Astrocyte of the hippocampus (primary cell): Measurements from ENCODE around the gene CLN3.
A peak's percentile ranks its signal among the peaks of the same experiment; 100 is the strongest.
"Not testable (repeated sequence)": the region's sequence is repeated elsewhere in the genome, so short reads cannot be mapped to it uniquely, and the experiment has no call there.

Experiments
- DNase-seq: peaks from one replicate; pipeline ENCODE4 v3.0.0; 2011; ENCODE audit warnings: low read depth, low spot score

The CLN3 gene

GRCh38 chr16:28513484-28514181, 21.8 kb upstream of the CLN3 start:
- DNase-seq = peak; percentile 59

DNA sequence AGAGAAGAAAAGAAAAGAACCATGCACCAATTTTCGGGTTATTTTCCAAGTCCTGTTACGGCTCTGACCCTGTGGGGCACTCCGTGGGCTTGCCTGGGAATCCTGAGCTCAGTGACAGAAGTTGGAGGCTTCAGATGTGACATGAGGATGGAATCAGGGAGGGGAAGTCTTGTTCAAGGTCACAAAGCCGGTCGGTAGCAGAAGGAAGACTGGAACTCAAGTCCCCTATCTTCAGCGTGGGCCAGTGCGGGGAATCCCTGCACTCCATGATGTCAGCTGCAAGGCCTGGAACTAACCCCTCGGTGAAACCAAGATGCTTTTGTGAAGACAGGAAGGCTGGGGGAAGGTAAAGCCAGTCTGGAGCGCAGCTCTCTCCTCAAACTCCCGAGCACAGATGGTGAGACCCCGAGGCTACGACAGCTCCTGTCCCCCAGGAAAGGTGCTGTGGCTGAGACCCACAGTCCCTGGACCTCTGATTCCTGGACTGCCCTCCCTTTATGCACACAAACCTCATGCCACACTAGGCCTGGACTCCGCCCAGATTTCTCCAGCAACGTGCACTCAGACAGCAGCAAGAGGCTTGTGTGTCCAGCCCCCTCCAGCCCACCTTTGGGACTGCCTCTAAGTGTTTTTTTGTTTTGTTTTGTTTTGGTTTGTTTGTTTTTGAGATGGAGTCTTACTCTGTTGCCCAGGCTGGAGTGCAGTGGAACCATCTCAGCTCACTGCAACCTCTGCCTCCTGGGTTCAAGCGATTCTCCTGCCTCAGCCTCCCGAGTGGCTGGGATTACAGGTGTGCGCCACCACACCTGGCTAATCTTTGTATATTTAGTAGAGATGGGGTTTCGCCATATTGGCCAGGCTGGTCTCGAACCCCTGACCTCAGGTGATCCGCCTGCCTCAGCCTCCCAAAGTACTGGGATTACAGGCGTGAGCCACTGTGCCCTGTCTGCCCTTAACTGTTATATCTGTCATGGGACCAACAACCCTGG, 20.2 kb upstream of the CLN3 start:
- no peak for DNase-seq

GRCh38 chr16:28511031-28511430, 19.2 kb upstream of the CLN3 start:
- no peak for DNase-seq

DNA sequence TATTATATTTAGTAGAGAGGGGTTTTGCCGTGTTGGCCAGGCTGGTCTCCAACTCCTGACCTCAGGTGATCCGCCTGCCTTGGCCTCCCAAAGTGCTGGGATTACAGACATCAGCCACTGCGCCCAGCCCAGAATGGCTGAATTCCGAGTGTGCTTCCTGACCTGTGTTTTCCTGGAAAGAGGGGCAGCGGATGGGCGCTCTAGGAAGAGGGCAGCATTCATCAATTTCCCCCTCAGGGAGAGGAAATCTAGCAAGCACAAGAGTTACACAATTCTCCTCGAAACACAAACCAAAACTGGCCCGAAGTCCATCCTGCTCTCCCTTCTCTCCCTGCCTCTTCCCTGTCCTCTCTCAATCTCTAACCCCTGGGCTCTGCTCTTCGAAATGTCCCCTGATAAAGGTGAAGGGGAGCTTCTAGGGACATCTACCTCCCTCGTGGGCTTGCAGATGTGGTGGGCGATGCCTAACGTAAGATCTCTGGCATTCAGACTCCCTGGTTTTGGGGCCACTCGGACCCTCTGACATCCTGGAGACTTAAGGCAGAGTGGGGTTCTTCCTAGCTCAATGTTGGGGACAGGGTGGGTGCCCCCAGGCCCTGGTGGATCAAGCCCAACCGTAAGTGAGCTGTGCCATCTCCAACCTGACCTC, 13.7 kb upstream of the CLN3 start:
- DNase-seq = no peak

GRCh38 chr16:28504707-28505404, 13.0 kb upstream of the CLN3 start:
- DNase-seq = no peak

GRCh38 chr16:28503470-28504259, 11.8 kb upstream of the CLN3 start:
- no peak for DNase-seq

DNA sequence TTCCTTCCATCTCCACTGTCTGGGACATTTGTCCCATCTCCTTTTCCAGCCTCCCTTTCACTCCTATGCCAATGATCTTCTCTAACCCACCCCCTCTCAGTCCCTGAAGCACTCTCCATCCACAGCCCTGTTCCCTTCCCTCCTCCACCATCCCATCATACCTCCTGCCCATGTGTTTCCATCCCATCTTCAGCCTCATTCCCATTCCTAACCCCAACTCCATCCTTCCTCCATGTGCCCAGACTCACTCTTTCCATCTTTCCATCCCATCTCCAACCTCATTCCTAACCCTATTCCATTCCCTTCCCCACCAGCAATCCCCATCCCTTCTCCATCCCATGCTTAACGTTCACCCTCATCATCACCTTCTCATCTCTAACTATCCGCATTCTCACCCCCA, 10.4 kb upstream of the CLN3 start:
- no peak for DNase-seq

- no peak for DNase-seq
Observed at GRCh38 chr16:28501258-28502232, 9.7 kb upstream of the CLN3 start.

DNA sequence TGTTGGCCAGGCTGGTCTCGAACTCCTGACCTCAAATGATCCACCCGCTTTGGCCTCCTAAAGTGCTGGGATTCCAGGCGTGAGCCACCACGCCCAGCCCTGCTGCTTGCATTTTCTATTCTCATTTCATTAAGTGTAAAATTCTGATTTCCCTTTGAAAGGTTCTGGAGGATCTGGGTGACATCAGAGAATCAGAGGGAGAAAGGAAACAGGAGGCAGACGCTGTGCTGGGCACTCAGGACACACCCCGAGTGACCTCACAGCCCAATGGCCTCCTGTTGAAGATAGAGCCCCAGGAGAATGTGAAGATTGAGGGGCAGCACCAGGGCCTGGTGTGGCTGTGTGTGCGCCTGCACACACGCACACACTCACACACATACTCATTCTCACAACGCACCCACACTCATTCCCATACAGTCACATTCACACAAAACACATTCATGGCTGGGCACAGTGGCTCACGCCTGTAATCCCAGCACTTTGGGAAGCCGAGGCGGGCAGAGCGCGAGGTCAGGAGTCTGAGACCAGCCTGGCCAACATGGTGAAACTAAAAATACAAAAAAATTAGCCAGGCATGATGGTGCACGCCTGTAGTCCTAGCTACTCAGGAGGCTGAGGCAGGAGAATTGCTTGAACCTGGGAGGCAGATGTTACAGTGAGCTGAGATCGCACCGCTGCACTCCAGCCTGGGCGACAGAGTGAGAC, 8.8 kb upstream of the CLN3 start:
- DNase-seq = not testable (repeated sequence)

DNA sequence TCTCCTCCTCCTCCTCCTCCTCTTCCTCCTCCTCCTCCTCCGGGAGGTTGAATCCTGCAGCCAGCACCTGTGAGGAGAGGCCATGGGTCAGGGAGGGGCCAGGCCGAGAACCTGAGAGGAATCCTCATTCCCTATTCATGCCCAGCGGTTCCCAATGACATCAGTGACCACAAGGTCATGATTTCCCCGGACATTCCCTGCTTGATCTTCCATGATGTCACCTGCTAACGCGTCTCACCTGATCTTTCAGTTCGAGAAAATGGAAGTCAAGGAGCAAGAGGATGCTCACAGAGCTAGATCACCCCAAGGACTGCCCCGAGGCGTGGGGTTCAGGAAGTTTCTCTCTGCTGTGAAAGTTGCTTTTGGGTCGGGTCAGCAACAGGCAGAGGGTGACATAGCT, 8.0 kb upstream of the CLN3 start:
- no peak for DNase-seq

GRCh38 chr16:28498666-28499381, 7.0 kb upstream of the CLN3 start:
- no peak for DNase-seq

- DNase-seq = no peak
Observed at GRCh38 chr16:28497861-28498599, 6.2 kb upstream of the CLN3 start.

DNA sequence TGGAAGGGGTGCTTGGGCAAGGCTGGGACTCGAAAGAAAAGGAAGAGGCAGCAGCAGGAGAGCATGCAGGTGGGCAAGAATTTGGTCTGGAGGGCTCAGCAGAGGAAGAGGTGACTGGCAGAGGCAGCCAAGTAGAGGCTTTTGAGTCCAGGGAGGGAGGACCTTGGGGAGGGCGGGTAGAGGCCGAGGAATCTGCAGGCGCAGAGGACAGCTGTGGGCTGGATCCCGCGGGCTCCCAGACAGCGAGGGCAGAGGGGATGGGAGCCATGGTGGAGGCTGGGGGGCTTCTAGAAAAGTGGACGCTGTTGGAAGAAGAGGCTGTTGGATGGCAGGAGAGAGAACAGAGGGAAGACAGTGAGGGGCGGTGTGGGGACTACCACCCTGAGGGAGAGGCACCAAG, 5.5 kb upstream of the CLN3 start:
- DNase-seq = no peak

DNA sequence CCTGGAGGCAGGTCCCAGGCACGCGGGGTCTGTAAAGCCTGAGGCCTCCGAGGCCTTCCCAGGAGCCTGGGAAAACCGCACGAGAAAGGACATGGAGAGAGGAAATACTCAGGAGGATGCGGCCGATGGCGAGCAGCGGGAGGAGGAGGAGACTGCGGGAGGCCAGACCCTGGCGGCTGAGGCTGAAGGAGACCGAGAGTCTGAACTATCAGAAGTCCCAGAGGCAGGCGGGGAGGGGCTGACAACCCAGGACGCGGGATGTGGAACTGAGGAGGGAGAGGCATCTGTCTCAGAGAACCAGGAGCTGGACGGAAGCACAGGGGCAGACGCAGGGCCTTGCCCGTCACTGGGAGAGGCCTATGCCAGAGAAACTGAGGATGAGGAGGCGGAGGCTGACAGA, 5.0 kb upstream of the CLN3 start:
- DNase-seq = no peak

DNA sequence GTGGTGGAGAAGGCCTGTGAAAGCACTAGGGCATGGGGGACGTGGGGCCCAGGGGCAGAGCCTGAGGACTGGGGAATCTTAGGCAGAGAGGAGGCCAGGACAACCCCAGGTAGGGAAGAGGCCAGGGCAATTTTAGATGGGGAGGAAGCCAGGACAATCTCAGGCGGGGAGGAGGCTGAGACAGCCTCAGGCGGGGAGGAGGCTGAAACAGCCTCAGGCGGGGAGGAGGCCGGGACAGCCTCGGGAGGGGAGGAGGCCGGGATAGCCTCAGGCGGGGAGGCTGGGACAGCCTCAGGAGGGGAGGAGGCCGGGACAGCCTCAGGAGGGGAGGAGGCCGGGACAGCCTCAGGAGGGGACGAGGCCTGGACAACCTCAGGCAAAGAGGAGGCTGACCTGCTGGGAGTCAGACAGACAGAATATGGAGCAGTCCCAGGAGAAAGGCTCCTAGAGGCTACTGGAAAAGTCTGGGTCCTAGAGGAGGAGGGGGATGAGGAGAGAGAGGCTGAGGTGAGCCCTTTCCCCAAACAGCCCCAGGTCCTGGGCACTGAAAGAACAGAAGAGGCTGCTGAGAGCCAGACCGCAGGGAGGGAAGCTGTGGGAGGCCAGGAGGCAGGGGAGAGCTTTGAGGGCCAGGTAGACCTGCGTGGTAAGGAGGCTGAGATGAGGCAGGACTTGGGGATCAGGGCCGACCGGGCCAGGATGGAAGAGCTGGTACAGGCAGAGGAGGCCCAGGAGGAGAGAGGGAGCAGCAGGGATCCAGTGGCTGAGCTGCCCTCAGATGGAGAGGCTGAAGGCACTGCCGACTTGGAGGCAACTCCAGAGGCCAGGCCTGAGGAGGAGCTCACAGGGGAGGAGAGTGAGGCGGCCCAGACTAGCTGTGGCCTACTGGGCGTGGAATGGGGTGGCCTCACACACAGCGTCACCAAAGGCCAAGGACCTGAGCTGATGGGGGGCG, 4.2 kb upstream of the CLN3 start:
- no peak for DNase-seq

DNA sequence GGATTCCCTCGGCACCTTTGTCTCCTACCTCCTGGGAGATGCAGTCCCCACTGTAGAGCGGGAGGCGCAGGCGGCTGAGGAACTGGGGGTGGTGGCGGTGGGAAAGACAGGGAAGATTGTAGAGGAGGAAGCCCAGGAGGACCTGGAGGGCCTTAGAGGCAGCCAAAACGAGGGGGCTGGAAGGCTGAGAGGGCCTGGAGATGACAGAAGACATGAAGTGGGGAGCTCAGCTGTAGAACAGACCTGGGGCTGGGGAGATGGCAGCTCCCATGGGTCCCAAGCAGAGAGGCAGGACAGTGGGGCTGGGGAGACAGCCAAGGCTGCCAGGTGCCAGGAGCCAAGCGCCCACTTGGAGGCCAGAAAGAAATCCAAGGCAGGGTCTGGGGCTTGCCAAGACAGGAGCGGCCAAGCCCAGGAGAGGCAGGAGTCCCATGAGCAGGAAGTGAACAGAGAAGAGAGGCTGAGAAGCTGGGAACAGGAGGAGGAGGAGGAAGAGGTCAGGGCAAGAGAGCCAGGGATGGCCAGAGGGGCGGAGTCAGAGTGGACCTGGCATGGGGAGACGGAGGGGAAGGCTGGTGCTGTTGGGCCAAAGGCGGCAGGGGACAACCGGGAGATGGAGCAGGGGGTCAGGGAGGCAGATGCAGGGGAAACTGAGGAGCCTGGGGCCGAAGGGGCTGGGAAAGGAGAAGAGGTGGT, 3.4 kb upstream of the CLN3 start:
- no peak for DNase-seq
